Activated CD4-positive, alpha-beta T cell treated with anti-CD3 and anti-CD28 coated beads, Interleukin-2, amount 50 U/mL, for 24 hours (primary cell): Measurements from ENCODE around the gene ADD1.
"Not testable (repeated sequence)": the region's sequence is repeated elsewhere in the genome, so short reads cannot be mapped to it uniquely, and the experiment has no call there.

ENCODE experiments used
- DNase-seq, 2 donors: peaks; one replicate each; pipeline ENCODE4 v3.0.0-alpha.2; 2020; ENCODE audit warnings: low read depth in 1 of 2, low spot score in 1 of 2

The ADD1 gene

DNA sequence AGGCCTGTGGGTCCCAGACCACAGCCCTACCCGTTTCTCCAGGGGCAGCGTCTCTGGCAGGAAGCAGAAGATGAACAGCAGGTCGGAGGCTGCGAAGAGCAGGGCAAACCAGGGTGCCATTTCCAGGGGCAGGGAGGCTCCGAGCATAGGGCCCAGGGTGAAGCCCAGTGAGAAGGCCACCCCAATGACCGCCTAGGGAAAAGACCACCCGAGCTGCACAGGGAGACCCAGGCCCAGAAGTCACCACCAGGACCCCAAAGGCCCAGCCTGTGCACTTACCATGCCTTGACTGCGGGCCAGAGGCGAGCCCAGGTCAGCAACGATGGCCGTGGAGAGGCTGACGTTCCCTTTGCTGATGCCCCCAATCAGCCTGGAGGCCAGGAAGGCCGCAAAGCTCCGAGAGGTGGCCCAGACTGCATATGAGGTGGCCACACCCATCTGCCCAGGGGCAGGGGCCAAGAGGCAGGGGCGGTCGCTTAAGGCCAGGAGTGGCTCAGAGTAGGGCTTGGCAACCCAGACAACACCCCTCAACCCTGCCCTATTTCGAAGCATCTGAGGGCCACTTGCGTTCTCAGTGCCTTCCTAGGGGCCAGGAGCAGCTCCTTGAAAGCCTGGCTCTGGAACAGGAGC, 88.8 kb downstream of the ADD1 start:
- DNase-seq: no peak

DNA sequence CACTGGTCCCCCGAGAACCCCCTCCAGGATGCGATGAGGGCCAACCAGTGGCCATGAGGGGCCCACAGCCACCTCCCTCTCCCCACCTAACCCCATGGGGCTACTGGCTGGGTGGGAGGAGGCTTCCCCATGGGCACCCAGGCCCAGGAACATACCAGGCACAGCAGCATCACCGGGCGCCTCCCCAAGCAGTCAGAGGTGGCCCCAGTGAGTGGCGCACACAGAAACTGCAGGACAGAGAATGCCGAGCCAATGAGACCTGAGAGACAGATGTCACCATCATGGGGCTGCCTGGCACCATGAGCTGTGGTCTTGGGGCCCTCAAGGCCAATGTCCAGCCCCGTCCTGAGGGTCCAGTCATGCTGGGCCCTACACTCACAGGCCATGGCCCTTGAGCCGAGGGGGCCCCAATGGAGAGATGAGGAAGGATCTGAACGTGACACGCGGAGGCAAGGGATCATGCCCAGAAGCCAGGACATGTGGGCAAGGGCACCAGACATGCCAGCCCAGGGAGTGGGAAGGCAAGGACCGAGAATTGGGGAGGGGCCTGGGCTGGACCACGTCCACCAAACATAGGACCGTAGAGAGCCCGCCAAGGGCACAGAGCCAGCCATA, 89.4 kb downstream of the ADD1 start:
- DNase-seq: no peak

DNA sequence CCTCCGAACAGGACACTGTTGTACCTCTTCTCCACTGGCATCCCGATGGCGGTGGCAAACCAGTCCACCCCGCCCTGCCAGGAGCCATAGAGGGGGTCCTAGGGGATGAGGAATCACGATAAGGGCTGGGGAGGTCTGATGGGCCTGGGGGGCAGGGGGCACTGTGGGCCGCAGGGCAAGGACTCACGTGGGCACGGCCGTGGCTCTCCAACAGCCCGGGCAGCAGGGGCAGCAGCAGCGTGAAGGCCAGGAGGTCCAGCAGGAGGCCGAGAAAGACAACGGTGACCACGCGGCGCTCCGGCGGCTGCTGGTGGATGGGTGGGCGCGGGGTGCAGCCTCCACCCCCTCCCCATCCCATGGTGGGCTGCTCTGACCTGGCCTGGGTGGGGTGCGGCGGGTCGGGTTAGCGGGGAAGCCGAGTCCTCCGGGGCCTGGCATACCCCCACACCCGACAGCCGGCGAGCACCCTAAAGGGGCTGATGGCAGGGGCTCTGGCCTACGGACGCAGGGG, 90.0 kb downstream of the ADD1 start:
- no peak for DNase-seq

DNA sequence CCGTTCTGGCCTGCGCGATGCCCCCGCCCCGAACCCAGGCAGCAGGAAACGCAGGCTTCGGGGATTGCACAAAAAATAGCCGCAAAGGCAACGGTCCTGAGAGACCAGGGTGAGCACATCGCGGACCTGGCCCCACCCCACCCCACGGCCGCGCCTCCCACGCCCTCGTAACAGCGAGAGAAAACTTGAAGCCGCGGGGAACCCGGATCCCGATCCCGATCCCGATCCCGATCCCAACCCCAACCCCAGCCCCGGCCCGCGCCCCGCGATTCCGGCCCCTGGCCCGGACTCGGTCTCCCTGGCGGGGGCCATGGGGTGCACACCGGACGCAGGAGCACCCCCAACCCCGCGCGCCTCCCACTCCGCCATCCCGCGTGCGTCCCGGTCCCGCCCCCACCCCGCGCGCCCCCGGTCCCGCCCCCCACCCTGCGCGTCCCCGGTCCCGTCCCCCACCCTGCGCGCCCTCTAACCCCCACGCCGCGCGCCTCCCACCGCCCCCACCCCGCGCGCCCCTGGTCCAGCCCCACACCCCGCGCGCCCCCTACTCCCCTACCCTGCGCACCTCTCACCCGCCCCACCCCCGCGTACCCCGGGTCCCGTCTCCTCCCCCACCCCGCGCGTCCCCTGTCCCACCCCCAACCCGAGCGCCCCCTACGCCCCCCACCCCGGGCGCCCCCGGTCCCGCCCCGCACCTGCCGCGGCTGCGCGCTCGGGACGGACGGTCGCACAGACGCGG, 90.6 kb downstream of the ADD1 start:
- DNase-seq: no peak

DNA sequence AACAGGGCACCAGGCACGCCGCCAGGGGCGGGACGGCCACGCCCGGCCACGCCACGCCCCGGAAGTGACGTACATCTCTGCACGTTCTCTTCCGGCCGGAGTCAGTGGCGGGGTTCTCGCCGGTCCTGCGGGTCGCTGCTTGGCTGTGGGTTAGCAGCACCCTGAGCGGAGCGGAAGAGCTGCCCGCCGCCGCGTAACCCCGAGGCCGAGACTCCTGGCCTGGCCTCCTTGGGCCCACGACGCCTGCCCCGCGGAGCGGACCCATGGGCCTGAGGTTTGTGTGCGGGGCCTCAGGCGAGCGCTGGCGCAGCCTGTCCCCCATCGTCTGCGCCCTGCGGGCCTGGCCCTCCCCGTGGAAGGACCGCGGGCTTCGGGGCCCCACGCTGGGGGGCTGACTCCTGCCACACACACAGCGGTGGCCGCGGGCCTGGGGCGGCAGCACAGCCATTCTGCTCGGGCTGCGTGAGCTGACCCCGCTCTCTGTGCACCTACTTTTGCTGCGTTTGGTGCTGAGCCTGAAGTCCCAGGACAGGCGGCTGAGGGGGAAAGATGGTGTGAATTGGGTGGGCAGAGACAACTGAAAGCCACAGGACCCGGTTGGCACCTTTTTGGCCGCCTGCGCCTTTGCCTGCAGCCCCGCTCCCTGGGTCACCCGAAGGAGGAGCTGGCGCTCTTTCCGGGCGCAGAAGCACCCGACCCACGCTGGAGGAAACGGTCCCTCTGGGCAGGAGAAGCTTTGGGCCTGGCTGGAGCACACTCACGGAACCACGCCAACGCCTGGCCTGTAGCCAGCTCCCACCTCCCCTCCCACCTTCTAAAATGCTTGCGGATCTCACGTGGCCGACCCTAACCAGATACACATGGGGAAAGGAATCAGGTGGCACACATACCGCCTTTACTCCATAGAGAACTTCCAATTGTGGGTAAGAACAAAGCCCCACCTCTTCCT, 91.4 kb downstream of the ADD1 start:
- DNase-seq: peak; percentile 92 to 96

GRCh38 chr4:2935762-2936743, 92.4 kb downstream of the ADD1 start:
- DNase-seq: peak in 1 of 2 donors; percentile 64

DNA sequence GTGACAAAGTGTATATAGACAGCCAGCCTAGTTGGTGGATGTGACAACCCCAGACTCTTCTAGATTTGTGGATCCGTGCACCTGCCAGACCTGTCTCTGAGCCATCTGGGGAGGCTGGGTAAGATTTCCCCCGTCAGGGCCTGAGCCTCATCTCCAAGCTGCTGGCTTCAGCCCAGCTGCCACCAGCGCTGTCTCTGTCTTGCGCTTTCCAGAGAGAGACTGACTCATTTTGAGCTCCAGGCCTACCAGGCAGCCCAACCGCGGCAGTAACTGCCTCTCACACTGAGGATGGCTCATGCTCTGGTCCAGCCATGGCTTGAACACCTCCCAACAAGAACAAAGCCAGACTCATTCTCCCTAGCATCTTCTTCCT, 93.1 kb downstream of the ADD1 start:
- DNase-seq: no peak

DNA sequence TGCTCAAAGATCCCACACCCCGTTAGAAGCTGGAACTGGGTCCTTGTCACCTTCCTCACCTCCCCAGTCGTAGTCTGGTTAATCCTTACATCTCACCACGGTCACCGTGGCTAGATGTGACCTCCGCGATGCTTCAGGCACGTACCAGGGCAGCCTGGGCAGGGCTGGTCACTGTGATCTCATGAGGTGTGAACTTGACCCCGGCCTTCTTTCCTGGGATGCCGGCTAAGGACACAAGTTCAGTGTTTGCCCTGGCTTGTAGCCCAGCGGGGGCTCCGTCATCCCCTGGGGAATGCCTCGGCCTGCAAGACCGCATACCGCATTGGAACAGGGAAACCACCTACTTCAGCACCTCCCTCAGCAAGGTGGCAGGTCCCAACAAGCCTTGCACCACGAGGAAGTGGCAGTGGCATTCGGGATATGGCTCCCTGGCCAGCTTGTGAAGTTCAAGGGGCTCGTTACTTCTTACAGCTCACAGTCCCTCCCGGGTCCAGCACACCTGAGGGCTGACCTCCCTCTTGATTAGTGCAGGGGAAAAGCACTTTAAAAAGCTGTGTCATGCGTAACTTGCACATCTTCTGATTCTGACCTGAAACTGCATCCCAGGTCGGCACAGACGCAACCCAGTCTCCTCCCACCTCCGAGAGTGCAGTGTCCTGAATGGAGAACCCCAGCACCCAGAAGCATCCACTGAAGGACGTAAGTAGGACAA, 93.7 kb downstream of the ADD1 start:
- DNase-seq: no peak

GRCh38 chr4:2937986-2938385, 94.3 kb downstream of the ADD1 start:
- DNase-seq: no peak

GRCh38 chr4:2938411-2938810, 94.8 kb downstream of the ADD1 start:
- DNase-seq: not testable (repeated sequence)

DNA sequence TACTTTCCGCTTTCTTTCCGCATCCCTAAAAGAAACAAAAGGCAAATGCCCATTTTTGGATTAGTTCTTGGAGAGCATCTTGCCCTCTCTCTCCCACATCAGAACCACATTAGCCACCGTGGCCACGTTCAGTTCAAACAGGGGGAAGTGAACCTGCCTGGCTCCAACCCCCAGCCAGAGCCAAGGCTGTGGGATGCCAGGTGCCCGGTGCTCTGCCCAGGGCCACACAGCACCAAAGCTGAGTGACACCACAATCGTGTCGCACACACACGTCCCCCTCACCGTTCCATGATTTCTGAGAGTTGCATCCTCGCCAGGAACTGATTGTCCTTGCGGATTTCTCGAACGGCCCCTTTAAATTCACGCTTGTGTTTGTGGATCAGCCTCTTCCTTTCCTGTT, 95.3 kb downstream of the ADD1 start:
- DNase-seq: no peak

DNA sequence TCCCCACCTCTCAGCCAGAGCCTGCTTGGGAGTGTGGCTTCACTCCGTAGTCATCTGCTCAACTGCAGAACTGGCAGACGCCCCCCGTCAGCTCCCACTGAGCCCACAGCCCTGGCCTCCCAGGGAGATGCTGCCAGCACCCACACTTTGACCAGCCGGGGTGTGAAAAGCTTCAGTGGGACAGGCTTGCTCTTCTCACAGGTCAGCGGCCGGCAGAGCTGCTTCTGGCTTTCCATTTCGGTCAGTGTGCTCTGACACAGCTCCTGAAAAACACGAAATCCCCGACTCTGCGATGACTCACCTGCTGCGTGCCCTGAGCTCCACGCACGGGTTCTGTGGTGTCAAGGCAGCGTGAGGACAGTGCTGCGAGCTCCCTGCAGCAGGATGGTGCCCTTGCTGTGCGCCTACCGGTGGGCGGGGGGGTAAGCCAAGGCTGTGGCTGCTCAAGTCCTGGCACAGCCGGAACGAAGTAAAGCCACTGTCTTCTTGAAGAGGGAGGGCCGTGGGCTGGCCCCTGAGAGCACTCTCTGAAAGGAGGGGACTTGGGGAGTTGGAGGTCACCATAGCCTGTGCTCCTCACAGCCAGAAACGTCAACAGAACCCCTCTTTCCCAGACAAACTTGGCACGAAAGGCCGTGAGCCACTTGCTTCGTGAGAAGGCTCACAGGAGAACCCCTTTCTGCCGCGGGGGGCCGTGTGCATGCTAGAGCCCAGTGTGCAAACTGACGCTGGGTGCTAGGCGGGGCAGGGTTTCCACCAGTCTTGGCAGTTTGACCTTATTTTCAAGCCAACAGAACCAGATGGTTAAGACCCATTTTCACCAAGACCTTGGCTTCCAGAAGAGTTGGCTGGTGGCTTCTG, 96.0 kb downstream of the ADD1 start:
- DNase-seq: no peak

DNA sequence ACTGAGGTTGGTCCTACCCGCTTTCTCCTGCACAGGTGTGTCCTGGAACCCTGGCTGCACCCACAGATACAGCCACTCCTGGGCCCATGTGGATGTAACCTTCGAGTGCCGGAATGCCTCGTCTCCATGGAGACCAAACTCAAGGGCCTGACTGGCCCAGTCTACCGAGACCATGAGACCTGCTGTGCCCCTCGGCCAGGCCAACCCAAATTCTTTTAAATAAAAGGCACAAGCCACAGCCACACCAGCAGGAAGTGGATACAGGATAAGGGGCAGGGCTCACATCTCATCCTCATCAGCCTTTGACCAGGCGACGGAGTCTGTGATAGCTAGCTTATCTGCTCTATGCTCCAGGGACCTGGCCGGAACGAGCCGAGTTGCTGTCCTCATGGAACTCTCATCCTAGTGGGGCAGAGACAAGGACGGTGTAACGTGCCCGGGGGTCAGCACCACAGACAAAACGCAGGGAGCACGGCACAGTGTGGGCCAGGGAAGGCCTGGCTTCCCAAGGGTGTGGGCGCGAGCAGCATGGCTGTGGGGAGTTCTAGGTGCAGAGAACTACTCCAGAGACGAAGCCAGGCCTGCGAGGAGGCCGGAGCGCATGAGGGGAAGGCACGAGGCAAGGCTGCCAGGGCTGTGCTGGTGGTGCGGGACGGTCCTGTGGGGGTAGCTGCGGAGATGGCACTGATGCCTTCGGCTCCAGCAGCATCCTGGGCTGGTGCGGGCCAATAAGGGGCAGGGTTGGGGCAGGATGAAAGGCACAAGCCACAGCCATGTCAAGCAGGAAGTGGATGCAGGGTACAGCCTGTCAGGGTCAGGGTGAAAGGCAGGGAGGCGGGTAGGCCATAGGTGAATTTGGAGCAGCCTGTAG, 96.9 kb downstream of the ADD1 start:
- DNase-seq: no peak

- DNase-seq: no peak
Observed at GRCh38 chr4:2941138-2942036, 97.7 kb downstream of the ADD1 start.

- DNase-seq: no peak
Observed at GRCh38 chr4:2942037-2942531, 98.4 kb downstream of the ADD1 start.
